ENCODE measurements around the gene RNF144B.

GRCh38 chr6:18451756-18452155, 64.6 kb downstream of the RNF144B start:
- no peak for TF ChIP-seq CTCF (conservative IDR thresholded peaks at IDR 0.05; ENCODE audit: low read depth in 2 of 2)
- TF ChIP-seq NANOG (IDR thresholded peaks at IDR 0.05; ENCODE audit: borderline replicate concordance): no peak
- TF ChIP-seq EZH2phosphoT487 (IDR thresholded peaks at IDR 0.05; ENCODE audit: unreplicated experiment): no peak
- TF ChIP-seq EZH2 (IDR thresholded peaks at IDR 0.05; ENCODE audit: low read depth, unreplicated experiment): no peak
- TF ChIP-seq CREB1 (CRISPR knock-in tag; IDR thresholded peaks at IDR 0.05; ENCODE audit: low read depth): no peak
- TF ChIP-seq POLR2AphosphoS5 (IDR thresholded peaks at IDR 0.05; ENCODE audit: low read depth): no peak
- no peak for TF ChIP-seq ETS1 (IDR thresholded peaks at IDR 0.05)
- TF ChIP-seq REST (IDR thresholded peaks at IDR 0.05; ENCODE audit: unreplicated experiment): no peak
- TF ChIP-seq JUNB (IDR thresholded peaks at IDR 0.05; ENCODE audit: unreplicated experiment): no peak
- TF ChIP-seq STAT1 (IDR thresholded peaks at IDR 0.05; ENCODE audit: unreplicated experiment): no peak
